Smooth muscle cell (in vitro differentiated cells): ENCODE data around the gene DHRS9. TPM values are rescaled to one million over a fixed set of nuclear protein-coding genes. Genes with fewer than 3 reads are reported as not detected.

Source experiments
- DNase-seq: peaks from one replicate; lab custom pipeline; 2025; ENCODE audit not compliant: unreplicated experiment; lab: John Stamatoyannopoulos, UW
- H2AFZ ChIP-seq: fragments of 200-600 bp; sonication (generic); 2 replicates; pipeline ENCODE4 v1.6.0; 2016; ENCODE audit warnings: antibody characterized with exemption, low read depth, mild to moderate bottlenecking
- H3F3A ChIP-seq: fragments of 200-600 bp; sonication (generic); 2 replicates; pipeline ENCODE4 v1.6.0; 2017; ENCODE audit warnings: antibody characterized with exemption, low read depth
- H3K27ac ChIP-seq: fragments of 200-600 bp; sonication (generic); 2 replicates; pipeline ENCODE4 v1.5.1; 2016; ENCODE audit warnings: low read depth, mild to moderate bottlenecking
- H3K27me3 ChIP-seq: fragments of 200-600 bp; sonication (generic); 2 replicates; pipeline ENCODE4 v1.6.1; 2016; ENCODE audit warnings: low read depth, mild to moderate bottlenecking
- H3K36me3 ChIP-seq: fragments of 200-600 bp; sonication (generic); 2 replicates; pipeline ENCODE4 v1.5.1; 2016; ENCODE audit warnings: low read depth
- H3K4me1 ChIP-seq: fragments of 200-600 bp; sonication (generic); 2 replicates; pipeline ENCODE4 v1.5.1; 2016; ENCODE audit warnings: low read depth
- H3K4me2 ChIP-seq: fragments of 200-600 bp; sonication (generic); 2 replicates; pipeline ENCODE4 v1.6.0; 2016; ENCODE audit warnings: mild to moderate bottlenecking
- H3K4me3 ChIP-seq: fragments of 200-600 bp; sonication (generic); 2 replicates; pipeline ENCODE4 v1.5.1; 2016; ENCODE audit warnings: mild to moderate bottlenecking
- H3K79me2 ChIP-seq: fragments of 200-600 bp; sonication (generic); 2 replicates; pipeline ENCODE4 v1.6.0; 2016; ENCODE audit warnings: low read depth, mild to moderate bottlenecking
- H3K9ac ChIP-seq: fragments of 200-600 bp; sonication (generic); 2 replicates; pipeline ENCODE4 v1.6.0; 2016; ENCODE audit warnings: low read depth
- H3K9me3 ChIP-seq: fragments of 200-600 bp; sonication (generic); replicated peaks from 2 replicates; pipeline ENCODE4 v1.5.1; 2016; ENCODE audit warnings: low read depth
- H4K20me1 ChIP-seq: fragments of 200-600 bp; sonication (generic); 2 replicates; pipeline ENCODE4 v1.6.0; 2016; ENCODE audit warnings: low read depth
- WGBS: methylation state at CpG from one replicate; pipeline ENCODE4 v1.1.7; 2016; ENCODE audit warnings: low lambda C conversion rate; 5-methylcytosine and 5-hydroxymethylcytosine counted together
- polyA plus RNA-seq: library from polyadenylated mRNA; unstranded; fragments of >200 nt; fragmentation: Nextera tagmentation; extraction: Ambion mirVana; gene quantifications from 2 replicates; pipeline ENCODE4 v1.2.1, GENCODE V29; 2016
- total RNA-seq: library from RNA; depleted of rRNA; stranded (reverse); fragments of >200 nt; gene quantifications from 2 replicates; pipeline ENCODE4 v1.2.3, GENCODE V29; 2014
- TF ChIP-seq, protein P1 (sequence below): fragments of 200-600 bp; sonication (generic); IDR thresholded peaks from 2 replicates; pipeline ENCODE4 v1.5.1; 2017; ENCODE audit warnings: borderline replicate concordance, mild to moderate bottlenecking, antibody characterized with exemption; ENCODE audit not compliant: insufficient read depth, poor library complexity, severe bottlenecking

The DHRS9 gene
- total and polyA plus RNA-seq, 2 experiments from 2014 or later: 0.09 to 0.38 TPM

DNA sequence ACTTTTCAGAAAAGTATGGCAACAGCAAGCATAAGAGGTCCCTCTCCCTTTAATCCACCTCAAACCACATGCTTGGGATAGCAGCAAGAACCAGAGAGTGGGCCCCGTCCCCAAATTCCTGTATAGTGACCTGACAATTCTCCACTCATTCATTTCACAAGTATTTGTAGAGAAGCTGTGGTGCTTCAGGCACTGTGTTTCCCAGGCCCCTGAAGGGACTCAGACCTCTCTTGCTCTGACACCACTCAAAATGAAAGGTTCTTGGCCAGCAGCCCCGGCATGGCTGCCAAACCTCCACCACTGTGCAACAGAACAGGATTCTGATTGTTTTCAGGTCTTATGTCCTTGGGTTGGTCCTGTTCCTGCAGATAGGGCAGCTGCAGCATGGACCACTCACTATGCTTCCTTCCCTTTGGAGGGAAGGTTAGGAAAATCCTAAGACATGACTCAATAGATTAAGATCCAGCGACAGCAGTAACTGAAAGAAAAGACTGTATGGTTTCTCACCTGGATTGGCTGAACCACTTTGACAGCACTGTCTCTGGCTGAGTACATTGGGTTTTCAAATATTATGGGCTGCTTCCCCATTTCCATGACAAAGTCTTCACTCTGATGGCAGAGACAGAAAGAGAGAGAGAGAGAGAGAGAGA lies 67.6 kb downstream of the DHRS9 start:
- H3F3A ChIP-seq: no peaks in the 10 kb centered on the region
- H3K4me2 ChIP-seq: no peak overlapping the region
- no peaks in the 10 kb centered on the region for H3K27me3 ChIP-seq
- no peak overlapping the region for H3K27ac ChIP-seq
- H4K20me1 ChIP-seq: no peaks in the 10 kb centered on the region
- TF ChIP-seq, protein P1, sequence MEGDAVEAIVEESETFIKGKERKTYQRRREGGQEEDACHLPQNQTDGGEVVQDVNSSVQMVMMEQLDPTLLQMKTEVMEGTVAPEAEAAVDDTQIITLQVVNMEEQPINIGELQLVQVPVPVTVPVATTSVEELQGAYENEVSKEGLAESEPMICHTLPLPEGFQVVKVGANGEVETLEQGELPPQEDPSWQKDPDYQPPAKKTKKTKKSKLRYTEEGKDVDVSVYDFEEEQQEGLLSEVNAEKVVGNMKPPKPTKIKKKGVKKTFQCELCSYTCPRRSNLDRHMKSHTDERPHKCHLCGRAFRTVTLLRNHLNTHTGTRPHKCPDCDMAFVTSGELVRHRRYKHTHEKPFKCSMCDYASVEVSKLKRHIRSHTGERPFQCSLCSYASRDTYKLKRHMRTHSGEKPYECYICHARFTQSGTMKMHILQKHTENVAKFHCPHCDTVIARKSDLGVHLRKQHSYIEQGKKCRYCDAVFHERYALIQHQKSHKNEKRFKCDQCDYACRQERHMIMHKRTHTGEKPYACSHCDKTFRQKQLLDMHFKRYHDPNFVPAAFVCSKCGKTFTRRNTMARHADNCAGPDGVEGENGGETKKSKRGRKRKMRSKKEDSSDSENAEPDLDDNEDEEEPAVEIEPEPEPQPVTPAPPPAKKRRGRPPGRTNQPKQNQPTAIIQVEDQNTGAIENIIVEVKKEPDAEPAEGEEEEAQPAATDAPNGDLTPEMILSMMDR: no peak
- H3K36me3 ChIP-seq: no peaks in the 10 kb centered on the region
- H3K4me1 ChIP-seq: no peaks in the 10 kb centered on the region
- WGBS: 73% methylated on average over 3 of the region's 3 CpGs
- H2AFZ ChIP-seq: no peak overlapping the region
- no peak overlapping the region for H3K4me3 ChIP-seq
- H3K9me3 ChIP-seq: no peaks in the 10 kb centered on the region
- H3K79me2 ChIP-seq: no peaks in the 10 kb centered on the region
- no peak overlapping the region for H3K9ac ChIP-seq
- DNase-seq: no peak

DNA sequence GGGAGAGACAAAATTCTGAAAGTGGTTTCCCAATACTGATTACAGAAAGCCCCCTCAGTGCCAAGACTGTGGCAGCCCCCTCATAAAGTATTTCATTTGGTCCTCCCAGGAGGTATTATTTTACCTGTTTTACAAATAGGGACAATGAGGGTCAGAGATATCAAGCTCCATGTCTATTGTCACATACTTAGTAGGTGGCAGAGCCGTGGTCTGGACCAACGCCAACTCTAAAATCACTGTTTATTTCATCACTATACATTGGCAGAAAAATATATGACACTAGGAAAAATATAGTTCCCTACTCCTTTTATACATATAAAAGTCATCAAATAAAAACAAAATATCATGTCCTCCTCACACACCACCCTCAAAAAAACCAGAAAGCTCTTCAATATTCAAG lies 68.6 kb downstream of the DHRS9 start:
- Histone ChIP-seq H4K20me1 (no peaks in the 10 kb centered on the region), H2AFZ (no peak overlapping the region), H3K27me3 (no peaks in the 10 kb centered on the region), H3K4me3 (no peak overlapping the region), H3K36me3 (no peaks in the 10 kb centered on the region), H3K4me1 (no peaks in the 10 kb centered on the region), H3K4me2 (no peak overlapping the region), H3K79me2 (no peaks in the 10 kb centered on the region), H3K27ac (no peak overlapping the region), H3F3A (no peaks in the 10 kb centered on the region), H3K9ac (no peak overlapping the region), H3K9me3 (no peaks in the 10 kb centered on the region)
- WGBS: 87% methylated on average over 2 of the region's 2 CpGs
- TF ChIP-seq, protein P1: no peak
- DNase-seq: no peak

DNA sequence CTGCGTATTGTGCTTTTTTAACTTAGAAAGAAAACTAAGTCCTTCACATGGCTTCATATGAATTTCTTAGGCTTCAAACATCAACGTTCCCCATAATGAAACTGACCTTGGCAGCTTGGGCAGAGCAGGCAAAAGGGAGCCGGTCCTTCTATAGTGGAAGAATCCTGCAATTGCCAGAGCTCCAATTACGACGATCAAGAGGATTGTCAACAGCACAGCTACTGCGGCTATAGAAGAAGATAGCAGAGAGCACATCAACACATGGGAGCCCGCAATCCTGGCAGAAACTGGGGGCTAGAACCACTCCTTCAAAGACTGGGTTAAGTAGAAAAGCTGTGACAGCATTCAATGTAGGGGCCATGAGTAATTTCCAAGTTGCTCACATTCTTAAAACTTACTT lies 69.8 kb downstream of the DHRS9 start:
- DNase-seq: no peak
- H3K4me3 ChIP-seq: no peak overlapping the region
- no peaks in the 10 kb centered on the region for H3K36me3 ChIP-seq
- H3K79me2 ChIP-seq: no peaks in the 10 kb centered on the region
- no peak overlapping the region for H3K9ac ChIP-seq
- no peaks in the 10 kb centered on the region for H3K4me1 ChIP-seq
- H3F3A ChIP-seq: no peaks in the 10 kb centered on the region
- no peaks in the 10 kb centered on the region for H3K27me3 ChIP-seq
- H3K27ac ChIP-seq: no peak overlapping the region
- 83% methylated on average over 7 of the region's 7 CpGs for WGBS
- H3K9me3 ChIP-seq: no peaks in the 10 kb centered on the region
- no peak overlapping the region for H2AFZ ChIP-seq
- H4K20me1 ChIP-seq: no peaks in the 10 kb centered on the region
- TF ChIP-seq, protein P1: no peak
- no peak overlapping the region for H3K4me2 ChIP-seq
